SU-DHL-6 (cell line): ENCODE data around the gene NRG3.

Experiments
- H2AFZ ChIP-seq: fragments of 200-600 bp; sonication (generic); 2 replicates; pipeline ENCODE4 v1.6.1; 2014; ENCODE audit warnings: low read depth, mild to moderate bottlenecking, moderate library complexity, mixed read lengths, antibody characterized with exemption, low read length; ENCODE audit not compliant: severe bottlenecking
- H3F3A ChIP-seq: fragments of 200-600 bp; shearing (Covaris generic); 2 replicates; pipeline ENCODE4 v1.6.0; 2016; ENCODE audit warnings: antibody characterized with exemption, mild to moderate bottlenecking; ENCODE audit not compliant: insufficient read depth
- H3K27ac ChIP-seq: fragments of 200-600 bp; sonication (generic); 2 replicates; pipeline ENCODE4 v1.5.1; 2016; ENCODE audit warnings: low read depth, mild to moderate bottlenecking, low read length, moderate library complexity, mixed read lengths
- H3K27me3 ChIP-seq: fragments of 200-600 bp; sonication (generic), shearing (Covaris generic); 2 replicates; pipeline ENCODE4 v1.6.0; 2014; ENCODE audit warnings: mild to moderate bottlenecking, low read length
- H3K36me3 ChIP-seq: fragments of 200-600 bp; sonication (generic); 2 replicates; pipeline ENCODE4 v1.6.1; 2014; ENCODE audit warnings: mild to moderate bottlenecking, low read length, mixed read lengths
- H3K4me2 ChIP-seq: fragments of 300-600, 200-600 bp; shearing (Covaris generic), sonication (generic); 2 replicates; pipeline ENCODE4 v1.6.0; 2014; ENCODE audit warnings: low read length, low read depth, mild to moderate bottlenecking; ENCODE audit not compliant: poor library complexity, severe bottlenecking
- H3K4me3 ChIP-seq: fragments of 200-600 bp; sonication (generic); 2 replicates; pipeline ENCODE4 v1.5.1; 2014; ENCODE audit warnings: antibody characterized with exemption, low read length, mild to moderate bottlenecking, mixed read lengths; ENCODE audit not compliant: insufficient read depth, poor library complexity, severe bottlenecking
- H3K79me2 ChIP-seq: fragments of 200-600 bp; sonication (generic); 2 replicates; pipeline ENCODE4 v1.6.1; 2014; ENCODE audit warnings: mild to moderate bottlenecking, low read length, moderate library complexity; ENCODE audit not compliant: insufficient read depth
- H3K9ac ChIP-seq: fragments of 200-600 bp; sonication (generic); 2 replicates; pipeline ENCODE4 v1.7.0; 2014; ENCODE audit warnings: mild to moderate bottlenecking, low read length
- H3K9me2 ChIP-seq: fragments of 200-600 bp; sonication (generic); replicated peaks from 2 replicates; pipeline ENCODE4 v1.6.1; 2014; ENCODE audit warnings: low read length; ENCODE audit not compliant: insufficient read depth
- H3K9me3 ChIP-seq: fragments of 200-600 bp; sonication (generic); 2 replicates; pipeline ENCODE4 v1.6.1; 2014; ENCODE audit warnings: low read length, mixed read lengths; ENCODE audit not compliant: insufficient read depth
- H4K20me1 ChIP-seq: fragments of 200-600 bp; sonication (generic); 2 replicates; pipeline ENCODE4 v1.6.1; 2014; ENCODE audit warnings: low read depth, mild to moderate bottlenecking, antibody characterized with exemption, low read length, moderate library complexity, mixed read lengths
- EZH2phosphoT487 ChIP-seq: fragments of 200-600 bp; sonication (generic), shearing (Covaris generic); conservative IDR thresholded peaks from 2 replicates; pipeline ENCODE4 v1.6.1; 2018; ENCODE audit warnings: mild to moderate bottlenecking, antibody characterized with exemption, low read length, moderate library complexity, mixed read lengths
- TF ChIP-seq, protein P1 (sequence below): fragments of 200-600 bp; sonication (generic); IDR thresholded peaks from one replicate; pipeline ENCODE4 v1.5.1; 2017; ENCODE audit warnings: antibody characterized with exemption, mild to moderate bottlenecking, low read length, moderate library complexity; ENCODE audit not compliant: insufficient read depth, poor library complexity, severe bottlenecking

The NRG3 gene

DNA sequence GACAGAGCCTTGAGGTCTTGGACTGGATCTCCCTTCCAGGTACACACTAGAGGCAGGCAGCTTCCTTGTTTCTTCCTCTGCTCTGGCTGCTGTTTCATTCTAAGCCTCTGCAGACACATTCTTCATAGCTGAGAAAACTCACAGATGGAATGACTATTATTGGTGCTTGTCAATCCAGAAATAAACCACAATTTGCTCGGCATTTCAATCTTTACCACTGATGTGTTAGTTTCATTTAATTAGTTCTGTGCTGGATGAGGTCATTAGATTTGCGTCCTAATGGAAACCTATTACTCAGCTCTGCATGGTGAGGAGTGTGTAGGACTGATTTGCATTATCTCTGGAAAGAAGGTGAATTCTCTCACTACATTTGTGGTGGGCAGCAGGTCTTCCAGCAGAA is 392.5 kb downstream of the NRG3 start:
- no peaks in the 10 kb centered on the region for H3K9me3 ChIP-seq
- no peaks in the 10 kb centered on the region for H3K27me3 ChIP-seq
- TF ChIP-seq, protein P1, sequence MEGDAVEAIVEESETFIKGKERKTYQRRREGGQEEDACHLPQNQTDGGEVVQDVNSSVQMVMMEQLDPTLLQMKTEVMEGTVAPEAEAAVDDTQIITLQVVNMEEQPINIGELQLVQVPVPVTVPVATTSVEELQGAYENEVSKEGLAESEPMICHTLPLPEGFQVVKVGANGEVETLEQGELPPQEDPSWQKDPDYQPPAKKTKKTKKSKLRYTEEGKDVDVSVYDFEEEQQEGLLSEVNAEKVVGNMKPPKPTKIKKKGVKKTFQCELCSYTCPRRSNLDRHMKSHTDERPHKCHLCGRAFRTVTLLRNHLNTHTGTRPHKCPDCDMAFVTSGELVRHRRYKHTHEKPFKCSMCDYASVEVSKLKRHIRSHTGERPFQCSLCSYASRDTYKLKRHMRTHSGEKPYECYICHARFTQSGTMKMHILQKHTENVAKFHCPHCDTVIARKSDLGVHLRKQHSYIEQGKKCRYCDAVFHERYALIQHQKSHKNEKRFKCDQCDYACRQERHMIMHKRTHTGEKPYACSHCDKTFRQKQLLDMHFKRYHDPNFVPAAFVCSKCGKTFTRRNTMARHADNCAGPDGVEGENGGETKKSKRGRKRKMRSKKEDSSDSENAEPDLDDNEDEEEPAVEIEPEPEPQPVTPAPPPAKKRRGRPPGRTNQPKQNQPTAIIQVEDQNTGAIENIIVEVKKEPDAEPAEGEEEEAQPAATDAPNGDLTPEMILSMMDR, result no peak
- no peak for TF ChIP-seq EZH2phosphoT487
- no peaks in the 10 kb centered on the region for H3K9me2 ChIP-seq
- no peaks in the 10 kb centered on the region for H4K20me1 ChIP-seq
- no peak overlapping the region for H2AFZ ChIP-seq
- H3K9ac ChIP-seq, result no peak overlapping the region
- H3K4me3 ChIP-seq, result no peak overlapping the region
- no peaks in the 10 kb centered on the region for H3K36me3 ChIP-seq
- H3K27ac ChIP-seq, result no peak overlapping the region
- H3F3A ChIP-seq, result no peaks in the 10 kb centered on the region
- H3K4me2 ChIP-seq, result no peak overlapping the region
- H3K79me2 ChIP-seq, result no peaks in the 10 kb centered on the region

DNA sequence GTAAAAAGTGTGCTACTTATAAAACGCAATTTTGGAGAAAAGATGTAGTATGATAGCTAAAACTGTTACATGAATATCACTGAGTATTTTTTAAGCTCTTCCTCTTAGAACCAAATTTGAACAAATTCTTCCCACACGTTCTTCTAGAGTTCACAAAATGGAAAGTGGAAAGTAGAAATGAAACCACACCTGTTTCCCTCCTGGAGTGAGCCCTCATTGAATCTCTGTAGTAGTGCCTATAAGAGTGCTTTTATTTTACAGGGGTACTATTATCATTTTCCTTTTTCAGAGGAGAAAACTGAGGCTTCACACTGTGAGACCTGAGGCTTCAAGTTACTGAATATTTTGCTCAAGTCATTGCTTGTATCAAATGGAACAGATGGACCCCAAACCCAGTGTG is 393.0 kb downstream of the NRG3 start:
- no peaks in the 10 kb centered on the region for H4K20me1 ChIP-seq
- no peak overlapping the region for H3K9ac ChIP-seq
- no peaks in the 10 kb centered on the region for H3K27me3 ChIP-seq
- H2AFZ ChIP-seq, result no peak overlapping the region
- no peak overlapping the region for H3K4me2 ChIP-seq
- H3K36me3 ChIP-seq, result no peaks in the 10 kb centered on the region
- no peaks in the 10 kb centered on the region for H3K79me2 ChIP-seq
- no peak overlapping the region for H3K27ac ChIP-seq
- TF ChIP-seq, protein P1, result no peak
- no peak for TF ChIP-seq EZH2phosphoT487
- H3K4me3 ChIP-seq, result no peak overlapping the region
- no peaks in the 10 kb centered on the region for H3F3A ChIP-seq
- no peaks in the 10 kb centered on the region for H3K9me2 ChIP-seq
- H3K9me3 ChIP-seq, result no peaks in the 10 kb centered on the region

DNA sequence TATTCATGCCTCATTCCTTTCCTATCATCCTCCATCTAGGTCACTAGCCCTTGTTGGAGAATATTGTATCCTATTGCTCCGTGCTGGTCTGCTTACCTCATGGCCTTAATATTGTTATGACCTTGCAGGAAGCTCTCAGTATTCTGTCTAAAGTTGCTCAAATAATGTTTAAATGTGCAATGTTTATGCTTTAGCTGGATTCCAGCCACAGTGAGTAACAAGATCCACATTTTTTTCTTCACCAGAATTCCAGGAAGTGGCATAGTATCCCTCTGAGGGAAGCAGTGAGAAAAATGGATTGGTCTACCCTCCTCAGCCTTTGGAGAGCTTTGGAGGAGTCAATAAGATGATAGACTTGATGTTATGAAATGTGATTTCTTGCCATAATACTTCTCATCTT is 402.6 kb downstream of the NRG3 start:
- no peak overlapping the region for H3K4me3 ChIP-seq
- no peaks in the 10 kb centered on the region for H3K27me3 ChIP-seq
- no peak overlapping the region for H2AFZ ChIP-seq
- no peaks in the 10 kb centered on the region for H3K9me3 ChIP-seq
- no peak overlapping the region for H3K9ac ChIP-seq
- H4K20me1 ChIP-seq, result no peaks in the 10 kb centered on the region
- H3F3A ChIP-seq, result no peaks in the 10 kb centered on the region
- no peak overlapping the region for H3K27ac ChIP-seq
- H3K4me2 ChIP-seq, result no peak overlapping the region
- TF ChIP-seq, protein P1, result no peak
- TF ChIP-seq EZH2phosphoT487, result no peak
- H3K9me2 ChIP-seq, result no peaks in the 10 kb centered on the region
- H3K36me3 ChIP-seq, result no peaks in the 10 kb centered on the region
- no peaks in the 10 kb centered on the region for H3K79me2 ChIP-seq
